Neural cell (in vitro differentiated cells): Measurements from ENCODE around the gene SPRR2F.

Experiments
- CTCF ChIP-seq: fragments of 450-650 bp; IDR thresholded peaks from 2 replicates; pipeline ENCODE4 v1.5.1; 2014; ENCODE audit warnings: antibody characterized with exemption, mild to moderate bottlenecking, moderate library complexity; ENCODE audit not compliant: poor library complexity, severe bottlenecking
- EP300 ChIP-seq: fragments of 450-650 bp; conservative IDR thresholded peaks from 2 replicates; pipeline ENCODE4 v1.6.1; 2014; ENCODE audit warnings: antibody characterized with exemption, mild to moderate bottlenecking, moderate library complexity; ENCODE audit not compliant: poor library complexity, severe bottlenecking
- EZH2 ChIP-seq: fragments of 200-600, 300-800 bp; shearing (Covaris generic), sonication (generic); IDR thresholded peaks from 2 replicates; pipeline ENCODE4 v1.6.1; 2014; ENCODE audit warnings: antibody characterized with exemption, low read length, borderline replicate concordance, mild to moderate bottlenecking; ENCODE audit not compliant: insufficient read depth, poor library complexity, severe bottlenecking
- MXI1 ChIP-seq: fragments of 450-650 bp; conservative IDR thresholded peaks from 2 replicates; pipeline ENCODE4 v1.6.1; 2014; ENCODE audit warnings: antibody characterized with exemption, mild to moderate bottlenecking; ENCODE audit not compliant: poor library complexity, severe bottlenecking
- POLR2AphosphoS5 ChIP-seq: IDR thresholded peaks from 2 replicates; pipeline ENCODE4 v1.6.1; 2012
- RAD21 ChIP-seq: fragments of 450-650 bp; conservative IDR thresholded peaks from 2 replicates; pipeline ENCODE4 v1.6.1; 2014; ENCODE audit warnings: antibody characterized with exemption, mild to moderate bottlenecking, moderate library complexity
- REST ChIP-seq: IDR thresholded peaks from 2 replicates; pipeline ENCODE4 v1.6.1; 2012; ENCODE audit warnings: borderline replicate concordance
- SMC3 ChIP-seq: fragments of 450-650 bp; conservative IDR thresholded peaks from 2 replicates; pipeline ENCODE4 v1.6.1; 2014; ENCODE audit warnings: antibody characterized with exemption, mild to moderate bottlenecking, moderate library complexity; ENCODE audit not compliant: poor library complexity

- TF ChIP-seq CTCF (no peak), POLR2AphosphoS5 (no peak), SMC3 (no peak), RAD21 (no peak), EZH2 (no peak), REST (no peak), EP300 (no peak), MXI1 (no peak)
Observed at GRCh38 chr1:153141377-153141776, 28.1 kb upstream of the SPRR2F start.
